ENCODE data around the gene DEGS1.

DEGS1 gene

GRCh38 chr1:224183591-224184312 is 712 bp downstream of the DEGS1 start:
- peak overlapping the region; percentile 98 for H3K9ac ChIP-seq (ENCODE audit: low read length)
- H3K27me3 ChIP-seq (ENCODE audit: control insufficient read depth, insufficient read depth, low read length), result no peaks in the 10 kb centered on the region
- peak overlapping the region; percentile 97 for H3K27ac ChIP-seq (ENCODE audit: low read depth, low read length)
- no peaks in the 10 kb centered on the region for H3K36me3 ChIP-seq (ENCODE audit: control insufficient read depth, insufficient read depth, low read length)
- peak overlapping the region; percentile 87 for H3K4me3 ChIP-seq (ENCODE audit: low read length)
- peaks cover 11% of the 10 kb centered on the region for H3K4me1 ChIP-seq (ENCODE audit: control insufficient read depth, insufficient read depth, low read length)

GRCh38 chr1:224185208-224185607 is 2.2 kb downstream of the DEGS1 start:
- Histone ChIP-seq H3K27ac (ENCODE audit: low read depth, low read length) (no peak overlapping the region), H3K9ac (ENCODE audit: low read length) (no peak overlapping the region), H3K36me3 (ENCODE audit: control insufficient read depth, insufficient read depth, low read length) (no peaks in the 10 kb centered on the region), H3K27me3 (ENCODE audit: control insufficient read depth, insufficient read depth, low read length) (no peaks in the 10 kb centered on the region), H3K4me3 (ENCODE audit: low read length) (no peak overlapping the region), H3K4me1 (ENCODE audit: control insufficient read depth, insufficient read depth, low read length) (peaks cover 11% of the 10 kb centered on the region)

GRCh38 chr1:224188286-224188685 is 5.2 kb downstream of the DEGS1 start:
- peaks cover 7% of the 10 kb centered on the region for H3K4me1 ChIP-seq (ENCODE audit: control insufficient read depth, insufficient read depth, low read length)
- no peak overlapping the region for H3K27ac ChIP-seq (ENCODE audit: low read depth, low read length)
- no peaks in the 10 kb centered on the region for H3K27me3 ChIP-seq (ENCODE audit: control insufficient read depth, insufficient read depth, low read length)
- H3K9ac ChIP-seq (ENCODE audit: low read length), result no peak overlapping the region
- no peak overlapping the region for H3K4me3 ChIP-seq (ENCODE audit: low read length)
- peaks cover 2% of the 10 kb centered on the region for H3K36me3 ChIP-seq (ENCODE audit: control insufficient read depth, insufficient read depth, low read length)

GRCh38 chr1:224189561-224189960 is 6.5 kb downstream of the DEGS1 start:
- peaks cover 5% of the 10 kb centered on the region for H3K36me3 ChIP-seq (ENCODE audit: control insufficient read depth, insufficient read depth, low read length)
- H3K9ac ChIP-seq (ENCODE audit: low read length), result no peak overlapping the region
- H3K4me1 ChIP-seq (ENCODE audit: control insufficient read depth, insufficient read depth, low read length), result peaks cover 7% of the 10 kb centered on the region

GRCh38 chr1:224192082-224192788 is 9.2 kb downstream of the DEGS1 start:
- Histone ChIP-seq H3K27ac (ENCODE audit: low read depth, low read length) (no peak overlapping the region), H3K27me3 (ENCODE audit: control insufficient read depth, insufficient read depth, low read length) (no peaks in the 10 kb centered on the region), H3K36me3 (ENCODE audit: control insufficient read depth, insufficient read depth, low read length) (peaks cover 5% of the 10 kb centered on the region), H3K4me3 (ENCODE audit: low read length) (no peak overlapping the region), H3K4me1 (ENCODE audit: control insufficient read depth, insufficient read depth, low read length) (no peaks in the 10 kb centered on the region), H3K9ac (ENCODE audit: low read length) (no peak overlapping the region)

More at GRCh38 chr1:224189561-224189960, 6.5 kb downstream of the DEGS1 start:
- Histone ChIP-seq H3K4me3 (ENCODE audit: low read length) (no peak overlapping the region), H3K27me3 (ENCODE audit: control insufficient read depth, insufficient read depth, low read length) (no peaks in the 10 kb centered on the region), H3K27ac (ENCODE audit: low read depth, low read length) (no peak overlapping the region)

GRCh38 chr1:224193319-224193966 is 10.4 kb downstream of the DEGS1 start:
- Histone ChIP-seq H3K36me3 (ENCODE audit: control insufficient read depth, insufficient read depth, low read length) (peaks cover 5% of the 10 kb centered on the region), H3K4me3 (ENCODE audit: low read length) (no peak overlapping the region), H3K27me3 (ENCODE audit: control insufficient read depth, insufficient read depth, low read length) (no peaks in the 10 kb centered on the region), H3K4me1 (ENCODE audit: control insufficient read depth, insufficient read depth, low read length) (no peaks in the 10 kb centered on the region), H3K9ac (ENCODE audit: low read length) (no peak overlapping the region), H3K27ac (ENCODE audit: low read depth, low read length) (no peak overlapping the region)

- Histone ChIP-seq H3K9ac (ENCODE audit: low read length) (no peak overlapping the region), H3K27me3 (ENCODE audit: control insufficient read depth, insufficient read depth, low read length) (no peaks in the 10 kb centered on the region), H3K4me3 (ENCODE audit: low read length) (no peak overlapping the region), H3K36me3 (ENCODE audit: control insufficient read depth, insufficient read depth, low read length) (peaks cover 3% of the 10 kb centered on the region), H3K27ac (ENCODE audit: low read depth, low read length) (no peak overlapping the region), H3K4me1 (ENCODE audit: control insufficient read depth, insufficient read depth, low read length) (no peaks in the 10 kb centered on the region)
Observed at GRCh38 chr1:224196813-224197600, 14.0 kb downstream of the DEGS1 start.

- no peak overlapping the region for H3K9ac ChIP-seq (ENCODE audit: low read length)
- no peak overlapping the region for H3K27ac ChIP-seq (ENCODE audit: low read depth, low read length)
- no peaks in the 10 kb centered on the region for H3K4me1 ChIP-seq (ENCODE audit: control insufficient read depth, insufficient read depth, low read length)
- H3K36me3 ChIP-seq (ENCODE audit: control insufficient read depth, insufficient read depth, low read length), result peaks cover 3% of the 10 kb centered on the region
- no peak overlapping the region for H3K4me3 ChIP-seq (ENCODE audit: low read length)
- H3K27me3 ChIP-seq (ENCODE audit: control insufficient read depth, insufficient read depth, low read length), result no peaks in the 10 kb centered on the region
Observed at GRCh38 chr1:224198572-224198971, 15.5 kb downstream of the DEGS1 start.

GRCh38 chr1:224199679-224200078 is 16.6 kb downstream of the DEGS1 start:
- Histone ChIP-seq H3K36me3 (ENCODE audit: control insufficient read depth, insufficient read depth, low read length) (no peaks in the 10 kb centered on the region), H3K4me3 (ENCODE audit: low read length) (no peak overlapping the region), H3K27ac (ENCODE audit: low read depth, low read length) (no peak overlapping the region), H3K27me3 (ENCODE audit: control insufficient read depth, insufficient read depth, low read length) (no peaks in the 10 kb centered on the region), H3K9ac (ENCODE audit: low read length) (no peak overlapping the region), H3K4me1 (ENCODE audit: control insufficient read depth, insufficient read depth, low read length) (peaks cover under 1% of the 10 kb centered on the region)

GRCh38 chr1:224201383-224201782 is 18.3 kb downstream of the DEGS1 start:
- no peak overlapping the region for H3K27ac ChIP-seq (ENCODE audit: low read depth, low read length)
- H3K9ac ChIP-seq (ENCODE audit: low read length), result no peak overlapping the region
- no peak overlapping the region for H3K4me3 ChIP-seq (ENCODE audit: low read length)
- no peaks in the 10 kb centered on the region for H3K36me3 ChIP-seq (ENCODE audit: control insufficient read depth, insufficient read depth, low read length)
- H3K27me3 ChIP-seq (ENCODE audit: control insufficient read depth, insufficient read depth, low read length), result no peaks in the 10 kb centered on the region
- H3K4me1 ChIP-seq (ENCODE audit: control insufficient read depth, insufficient read depth, low read length), result peaks cover 2% of the 10 kb centered on the region

- H3K4me3 ChIP-seq (ENCODE audit: low read length), result no peak overlapping the region
- no peaks in the 10 kb centered on the region for H3K27me3 ChIP-seq (ENCODE audit: control insufficient read depth, insufficient read depth, low read length)
- no peaks in the 10 kb centered on the region for H3K36me3 ChIP-seq (ENCODE audit: control insufficient read depth, insufficient read depth, low read length)
- H3K27ac ChIP-seq (ENCODE audit: low read depth, low read length), result no peak overlapping the region
- no peak overlapping the region for H3K9ac ChIP-seq (ENCODE audit: low read length)
- H3K4me1 ChIP-seq (ENCODE audit: control insufficient read depth, insufficient read depth, low read length), result peaks cover 2% of the 10 kb centered on the region
Observed at GRCh38 chr1:224201853-224202252, 18.8 kb downstream of the DEGS1 start.

Data from rectal smooth muscle tissue (tissue), 1 donor.